ENCODE results near the gene COA8.

DNA sequence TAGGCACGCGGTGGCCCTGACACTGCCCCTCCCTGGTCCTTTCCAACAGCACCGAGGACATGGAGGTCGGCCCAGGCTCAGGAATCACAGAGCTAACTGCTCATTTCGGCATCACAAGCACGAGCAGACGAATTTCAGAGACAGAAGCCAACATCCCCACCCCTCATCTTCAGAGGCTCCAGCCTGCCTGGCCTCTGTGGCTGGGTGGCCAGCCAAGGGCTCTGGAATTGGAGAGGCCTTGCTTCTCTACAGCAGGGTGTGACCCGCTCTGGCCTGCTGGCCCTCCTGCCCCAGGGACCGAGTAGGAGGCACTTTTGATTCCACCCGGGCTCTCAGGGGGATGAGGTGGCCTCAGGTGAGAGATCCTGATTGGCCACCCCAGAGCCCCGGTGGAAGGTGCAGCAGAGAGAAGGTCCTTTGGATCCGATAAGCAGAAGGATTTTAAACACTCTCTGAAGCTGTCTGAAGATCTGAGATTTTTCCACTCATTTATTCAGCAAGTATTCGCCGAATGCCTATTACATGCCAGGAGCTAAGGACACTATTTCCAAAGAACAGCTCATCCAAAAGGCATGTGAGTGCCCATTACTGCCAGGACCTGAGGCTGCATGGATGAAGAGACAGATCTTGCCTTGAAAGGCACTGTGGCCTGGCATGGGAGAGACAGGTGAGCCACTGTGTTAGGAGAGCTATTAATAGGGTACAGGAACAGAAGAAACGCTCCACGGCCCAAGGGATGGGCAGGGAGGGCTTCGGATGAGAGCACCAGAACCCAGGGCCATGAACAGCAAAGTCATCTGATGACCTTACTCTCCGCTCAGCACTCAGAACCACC, 10.5 kb upstream of the COA8 start:
- TF ChIP-seq, protein P1, sequence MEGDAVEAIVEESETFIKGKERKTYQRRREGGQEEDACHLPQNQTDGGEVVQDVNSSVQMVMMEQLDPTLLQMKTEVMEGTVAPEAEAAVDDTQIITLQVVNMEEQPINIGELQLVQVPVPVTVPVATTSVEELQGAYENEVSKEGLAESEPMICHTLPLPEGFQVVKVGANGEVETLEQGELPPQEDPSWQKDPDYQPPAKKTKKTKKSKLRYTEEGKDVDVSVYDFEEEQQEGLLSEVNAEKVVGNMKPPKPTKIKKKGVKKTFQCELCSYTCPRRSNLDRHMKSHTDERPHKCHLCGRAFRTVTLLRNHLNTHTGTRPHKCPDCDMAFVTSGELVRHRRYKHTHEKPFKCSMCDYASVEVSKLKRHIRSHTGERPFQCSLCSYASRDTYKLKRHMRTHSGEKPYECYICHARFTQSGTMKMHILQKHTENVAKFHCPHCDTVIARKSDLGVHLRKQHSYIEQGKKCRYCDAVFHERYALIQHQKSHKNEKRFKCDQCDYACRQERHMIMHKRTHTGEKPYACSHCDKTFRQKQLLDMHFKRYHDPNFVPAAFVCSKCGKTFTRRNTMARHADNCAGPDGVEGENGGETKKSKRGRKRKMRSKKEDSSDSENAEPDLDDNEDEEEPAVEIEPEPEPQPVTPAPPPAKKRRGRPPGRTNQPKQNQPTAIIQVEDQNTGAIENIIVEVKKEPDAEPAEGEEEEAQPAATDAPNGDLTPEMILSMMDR (IDR thresholded peaks at IDR 0.05 in 8 of 11, conservative IDR thresholded peaks at IDR 0.05 in 3 of 11), result no peak
- no peak for TF ChIP-seq POLR2AphosphoS5 (IDR thresholded peaks at IDR 0.05)
- no peak for TF ChIP-seq POLR2A (IDR thresholded peaks at IDR 0.05)

Data from spleen (tissue), 7 donors.